NCI-H2029 treated with DMSO at 0.1 percent for 48 hours (cell line): ENCODE results near the gene SLC25A40.
"Not testable (repeated sequence)": the region's sequence is repeated elsewhere in the genome, so short reads cannot be mapped to it uniquely, and the experiment has no call there.

ENCODE experiments used
- DNase-seq: peaks from one replicate; lab custom pipeline; 2025; lab: John Stamatoyannopoulos, UW

SLC25A40 gene

GRCh38 chr7:87876040-87876868 lies at the start of gene SLC25A40, which contains the start of gene DBF4:
SLC25A40 (minus strand) TSS chr7:87876360; CDS start chr7:87858727, 17,633 bp downstream.
DBF4 (plus strand) TSS chr7:87876493; CDS start chr7:87876733, 240 bp downstream.
- peak; percentile 98 for DNase-seq

DNA sequence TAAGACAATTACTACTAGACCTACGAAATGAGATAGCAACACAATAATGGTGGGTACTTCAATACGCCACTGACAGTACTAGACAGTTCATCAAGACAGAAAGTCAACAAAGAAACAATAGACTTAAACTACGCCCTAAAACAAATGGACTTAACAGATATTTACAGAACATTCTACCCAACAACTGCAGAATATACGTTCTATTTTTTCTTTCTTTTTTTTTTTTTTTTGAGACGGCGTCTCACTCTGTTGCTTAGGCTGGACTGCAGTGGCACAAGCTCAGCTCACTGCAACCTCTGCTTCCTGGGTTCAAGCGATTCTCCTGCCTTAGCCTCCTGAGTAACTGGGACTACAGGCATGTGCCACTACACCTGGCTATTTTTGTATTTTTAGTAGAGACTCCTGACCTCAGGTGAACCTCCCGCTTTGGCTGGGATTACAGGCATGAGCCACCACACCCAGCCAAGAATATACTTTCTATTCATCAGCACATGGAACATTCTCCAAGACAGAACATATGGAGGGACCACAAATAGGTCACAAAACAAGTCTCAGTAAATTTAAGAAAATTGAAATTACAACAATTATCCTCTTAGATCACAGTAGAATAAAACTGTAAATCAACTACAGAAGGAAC lies 46.7 kb upstream of the SLC25A40 start:
- DNase-seq = peak; percentile 12

- DNase-seq = no peak
Observed at GRCh38 chr7:87920578-87920977, 44.4 kb upstream of the SLC25A40 start.

DNA sequence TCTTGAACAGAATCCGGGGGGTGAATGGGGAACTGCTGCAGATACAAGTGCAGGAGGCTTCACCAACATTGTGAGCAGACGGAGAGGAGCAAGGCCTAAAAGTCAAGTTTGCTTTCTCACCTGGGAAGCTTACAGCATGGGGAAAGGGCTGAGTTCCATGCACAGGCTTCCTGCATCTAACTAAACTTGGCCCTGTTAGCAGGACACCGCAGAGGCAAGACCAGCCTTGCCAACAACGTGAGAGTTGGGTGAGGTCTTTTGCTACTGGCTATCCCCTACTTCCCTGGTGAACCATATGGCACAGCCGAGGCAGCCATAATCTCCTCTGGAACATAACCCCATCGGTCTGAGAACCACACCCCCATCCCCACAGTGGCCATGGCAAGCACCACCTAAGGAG lies 43.7 kb upstream of the SLC25A40 start:
- DNase-seq = no peak

- DNase-seq = no peak
Observed at GRCh38 chr7:87918740-87919139, 42.6 kb upstream of the SLC25A40 start.

- DNase-seq = no peak
Observed at GRCh38 chr7:87912121-87912520, 36.0 kb upstream of the SLC25A40 start.

GRCh38 chr7:87908814-87909213 lies 32.7 kb upstream of the SLC25A40 start:
- not testable (repeated sequence) for DNase-seq

- not testable (repeated sequence) for DNase-seq
Observed at GRCh38 chr7:87907136-87907906, 31.2 kb upstream of the SLC25A40 start.

- no peak for DNase-seq
Observed at GRCh38 chr7:87899255-87899654, 23.1 kb upstream of the SLC25A40 start.

GRCh38 chr7:87895363-87895762 lies 19.2 kb upstream of the SLC25A40 start:
- no peak for DNase-seq

- no peak for DNase-seq
Observed at GRCh38 chr7:87886875-87887274, 10.7 kb upstream of the SLC25A40 start.

DNA sequence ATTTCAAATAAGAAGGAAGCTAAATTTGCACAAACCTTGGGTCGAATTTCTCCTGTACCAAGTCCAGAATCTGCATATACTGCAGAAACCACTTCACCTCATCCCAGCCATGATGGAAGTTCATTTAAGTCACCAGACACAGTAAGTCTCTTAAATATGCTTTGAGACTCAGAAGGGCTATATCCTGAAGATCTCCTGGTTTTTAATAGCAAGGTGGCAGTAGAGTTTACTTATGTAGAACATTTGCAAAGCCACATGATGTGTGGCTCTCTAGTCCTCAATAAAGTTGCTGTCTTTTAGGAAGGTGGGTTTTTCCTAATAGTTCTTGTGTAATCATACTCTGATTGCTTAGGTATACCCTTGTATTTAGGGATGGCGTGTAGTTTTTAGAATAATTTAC lies 8.9 kb upstream of the SLC25A40 start:
- no peak for DNase-seq

- DNase-seq = no peak
Observed at GRCh38 chr7:87882151-87882937, 6.2 kb upstream of the SLC25A40 start.

GRCh38 chr7:87878208-87878735 lies 2.1 kb upstream of the SLC25A40 start:
- no peak for DNase-seq

- DNase-seq = no peak
Observed at GRCh38 chr7:87877366-87878040, 1.3 kb upstream of the SLC25A40 start.

DNA sequence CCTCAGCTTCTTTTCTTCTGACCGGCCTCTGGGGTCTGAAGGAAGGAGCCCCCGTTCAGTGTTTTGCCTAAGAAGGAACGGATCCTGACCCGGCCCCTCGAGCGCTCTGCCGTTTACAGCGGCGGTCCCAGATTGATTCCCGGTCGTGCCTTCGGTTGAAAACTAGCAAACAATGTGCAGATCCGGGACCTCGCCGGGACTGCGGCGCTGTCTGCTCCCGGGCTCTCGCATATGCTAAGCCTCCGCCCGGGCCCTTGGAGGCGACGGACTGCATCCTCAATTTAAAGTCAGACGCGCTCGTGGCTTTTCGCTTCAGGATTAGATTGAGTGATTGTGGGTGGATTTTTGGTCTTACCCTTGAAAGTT lies 692 bp upstream of the SLC25A40 start:
- no peak for DNase-seq

DNA sequence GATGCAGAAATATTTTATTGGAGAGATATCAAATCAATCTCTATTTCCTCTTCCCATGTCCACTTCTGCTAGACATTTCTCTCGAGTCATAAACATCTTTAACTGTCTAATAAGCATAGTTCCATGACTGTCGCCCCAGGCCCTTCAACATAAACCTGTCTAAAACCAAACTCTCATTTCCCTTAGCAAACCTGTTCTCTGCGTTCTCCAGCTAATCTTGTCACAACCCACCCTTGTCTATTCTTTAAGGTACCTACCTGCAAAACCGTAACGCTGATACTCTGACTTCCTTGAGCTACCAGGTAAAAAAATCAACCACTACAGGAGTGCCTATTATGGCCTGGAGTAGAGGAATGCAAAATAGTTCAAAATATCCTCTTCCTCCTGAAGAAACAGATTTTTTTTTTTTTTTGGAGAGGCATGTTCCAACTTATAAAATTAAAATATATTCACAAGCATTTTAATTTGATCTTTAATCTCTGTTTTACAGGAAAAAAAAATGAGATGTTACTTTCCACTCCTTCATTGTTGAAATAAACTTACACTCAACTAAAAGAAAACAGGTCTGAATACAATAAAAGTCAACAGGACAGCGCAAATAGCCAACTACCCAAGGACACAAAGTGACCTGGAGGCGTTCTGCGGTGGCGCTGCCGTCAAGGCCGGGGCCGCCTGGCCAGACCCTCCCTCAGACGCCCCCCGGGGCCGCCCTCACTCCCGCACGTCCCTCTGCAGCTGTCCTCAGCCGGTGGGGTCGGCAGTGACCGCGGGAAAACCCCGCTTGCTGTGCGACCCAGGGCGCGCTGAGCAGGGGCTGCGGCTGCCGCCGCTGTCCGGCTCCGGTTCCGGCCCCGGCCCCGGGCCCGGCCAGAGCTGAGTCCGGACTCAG lies 765 bp downstream of the SLC25A40 start:
- DNase-seq = peak; percentile 33

- DNase-seq = no peak
Observed at GRCh38 chr7:87874066-87874465, 2.1 kb downstream of the SLC25A40 start.

GRCh38 chr7:87873328-87873727 lies 2.8 kb downstream of the SLC25A40 start:
- not testable (repeated sequence) for DNase-seq

GRCh38 chr7:87872346-87872745 lies 3.8 kb downstream of the SLC25A40 start:
- DNase-seq = no peak
